ENCODE data around the gene ELP4.

The ELP4 gene

GRCh38 chr11:31780480-31780971 lies 271.0 kb downstream of the ELP4 start:
- DNase-seq: no peak

DNA sequence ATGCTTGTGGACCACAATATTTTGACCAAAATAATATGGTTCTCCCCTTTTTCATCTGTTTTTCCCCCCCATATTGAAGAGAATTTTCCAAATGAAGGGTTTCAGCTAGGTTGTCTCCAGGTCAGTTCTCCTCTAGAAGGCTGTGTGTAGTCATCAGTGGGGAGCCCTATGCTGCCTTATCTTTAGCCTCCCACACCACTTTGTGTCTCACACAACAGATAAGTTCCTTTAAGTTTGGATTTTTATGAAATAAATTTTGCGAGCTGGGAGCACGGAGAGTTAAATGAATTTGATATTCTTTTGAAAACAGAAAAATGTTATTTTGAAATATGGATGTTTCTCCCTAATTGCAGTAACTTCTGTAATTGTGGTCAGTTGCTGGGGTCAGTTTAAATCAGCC lies 272.7 kb downstream of the ELP4 start:
- no peak for DNase-seq

GRCh38 chr11:31783252-31783651 lies 273.7 kb downstream of the ELP4 start:
- peak in 1 of 3 experiments; percentile 53 for DNase-seq

- no peak for DNase-seq
These were observed 275.0 kb downstream of the ELP4 start for GRCh38 chr11:31784611-31785010.

DNA sequence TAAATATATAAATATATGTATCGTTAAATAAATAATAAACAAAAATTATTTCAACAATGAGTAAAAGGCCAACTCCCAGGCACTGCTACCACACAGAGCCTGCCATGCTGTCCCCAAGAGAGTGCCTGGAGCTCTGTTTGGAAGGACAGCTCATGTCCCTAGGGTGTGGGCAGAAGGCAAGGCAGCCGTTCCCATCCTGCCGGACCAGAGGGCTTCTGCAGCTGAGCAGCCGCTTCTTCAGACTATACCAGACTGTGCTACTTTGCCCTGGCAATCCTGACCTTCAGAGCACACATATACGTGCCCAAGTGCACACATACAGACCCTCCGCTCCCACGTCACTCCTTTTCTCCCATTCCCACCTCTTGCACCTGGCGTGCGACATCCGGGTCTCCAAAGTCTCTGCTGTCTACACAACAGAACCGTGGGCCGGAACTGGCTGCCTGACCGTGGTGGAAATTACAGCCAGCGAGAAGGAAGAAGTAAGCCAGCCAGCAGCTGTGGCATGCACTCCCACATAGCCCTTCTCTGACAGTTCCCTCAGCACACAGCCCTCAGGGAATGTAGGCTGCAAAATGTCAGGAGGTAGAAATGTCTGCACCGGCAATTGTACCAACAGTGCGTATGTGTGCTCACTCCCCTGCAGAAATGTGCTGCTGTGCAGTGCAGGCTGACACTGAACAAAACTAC lies 277.6 kb downstream of the ELP4 start:
- DNase-seq: no peak

DNA sequence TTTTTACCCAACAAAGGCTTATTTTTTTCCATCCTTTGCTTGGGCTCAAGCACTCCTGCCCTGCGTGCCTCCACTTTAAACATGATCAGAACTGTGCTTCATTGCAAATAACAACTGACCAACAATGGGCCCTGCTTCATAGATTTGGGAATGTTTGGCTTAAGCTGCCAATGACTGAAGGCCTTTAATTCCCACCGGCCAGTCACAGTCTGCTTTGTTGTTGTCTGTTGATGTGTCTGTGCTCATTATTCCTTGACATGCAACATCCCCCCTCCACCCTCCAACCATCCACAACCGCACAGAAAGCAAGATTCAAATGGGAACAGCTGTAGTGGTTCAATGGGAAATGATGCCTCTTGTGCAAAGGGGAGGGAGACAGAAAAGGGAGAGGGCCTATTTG lies 278.5 kb downstream of the ELP4 start:
- no peak for DNase-seq

DNA sequence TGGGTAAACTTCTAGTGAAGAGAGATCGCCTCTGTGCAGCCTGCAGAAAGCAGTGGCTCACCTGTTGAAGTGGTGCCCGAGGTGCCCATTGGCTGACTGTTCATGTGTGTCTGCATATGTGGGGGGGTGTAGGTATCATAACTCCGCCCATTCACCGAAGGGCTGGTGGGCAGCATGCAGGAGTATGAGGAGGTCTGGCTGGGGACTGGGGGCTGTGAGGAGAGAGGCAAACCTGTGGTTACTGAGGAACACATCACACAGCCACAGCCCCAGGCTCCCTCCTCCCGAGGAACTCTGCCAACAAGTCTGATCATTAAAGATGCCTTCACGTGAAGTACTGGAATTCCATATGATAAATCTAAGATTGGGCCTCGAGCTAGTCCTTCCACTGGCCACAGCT lies 281.1 kb downstream of the ELP4 start:
- DNase-seq: no peak

DNA sequence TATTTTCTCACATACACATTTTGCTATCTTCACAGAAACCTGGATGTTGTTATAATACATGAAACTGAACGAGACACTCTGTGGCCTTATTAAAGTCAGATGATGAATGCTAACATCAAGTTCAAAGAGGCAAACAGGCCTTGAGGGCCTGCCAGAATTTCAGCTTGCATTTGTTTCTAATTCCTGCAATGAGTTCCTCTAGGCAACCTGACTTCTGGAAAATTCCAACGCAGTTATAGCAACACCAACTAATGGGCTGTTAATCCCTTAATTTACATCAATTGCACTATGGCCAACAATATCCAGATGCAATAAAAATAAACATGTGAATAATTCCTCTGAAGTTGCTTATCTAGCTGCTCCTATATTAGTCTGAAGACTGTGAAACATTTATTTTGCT lies 282.5 kb downstream of the ELP4 start:
- DNase-seq: no peak

- no peak for DNase-seq
These were observed 282.9 kb downstream of the ELP4 start for GRCh38 chr11:31792456-31792855.

GRCh38 chr11:31793264-31793663 lies 283.7 kb downstream of the ELP4 start:
- no peak for DNase-seq

GRCh38 chr11:31794548-31794947 lies 285.0 kb downstream of the ELP4 start:
- no peak for DNase-seq

GRCh38 chr11:31795706-31796498 lies 286.3 kb downstream of the ELP4 start:
- DNase-seq: no peak

DNA sequence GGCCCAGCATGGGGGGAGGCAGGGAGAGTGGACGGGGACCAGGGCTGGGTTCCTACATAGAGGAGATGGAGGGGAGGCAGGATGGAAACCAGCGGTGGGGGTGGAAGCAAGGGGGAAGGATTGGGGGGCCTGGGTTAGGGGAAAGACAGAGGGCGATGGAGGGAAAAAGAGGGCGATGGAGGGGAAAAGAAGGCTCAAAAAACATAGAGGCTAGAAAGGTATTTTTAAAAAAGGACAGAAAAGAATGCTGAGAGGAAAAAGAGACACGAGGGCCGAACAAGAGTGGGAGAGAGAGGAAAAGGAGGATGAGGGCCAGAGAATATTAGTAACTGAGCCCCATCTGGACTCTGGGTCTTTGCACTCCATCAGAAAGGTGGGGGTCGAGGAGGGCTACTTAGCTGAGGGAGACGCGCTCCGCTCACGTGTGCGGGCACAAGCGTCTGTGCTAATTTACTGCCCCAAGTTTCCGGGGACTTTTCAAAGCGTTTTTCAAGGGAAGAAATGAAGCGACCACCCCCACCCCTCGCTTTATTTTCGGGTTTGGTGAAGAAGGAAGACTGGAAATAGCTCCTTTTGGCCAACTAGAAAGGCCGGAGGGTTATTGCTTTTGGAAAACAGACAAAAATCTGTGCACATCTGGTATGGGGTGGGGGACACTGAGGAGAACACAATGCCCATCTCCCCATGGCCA lies 287.1 kb downstream of the ELP4 start:
- no peak for DNase-seq

DNA sequence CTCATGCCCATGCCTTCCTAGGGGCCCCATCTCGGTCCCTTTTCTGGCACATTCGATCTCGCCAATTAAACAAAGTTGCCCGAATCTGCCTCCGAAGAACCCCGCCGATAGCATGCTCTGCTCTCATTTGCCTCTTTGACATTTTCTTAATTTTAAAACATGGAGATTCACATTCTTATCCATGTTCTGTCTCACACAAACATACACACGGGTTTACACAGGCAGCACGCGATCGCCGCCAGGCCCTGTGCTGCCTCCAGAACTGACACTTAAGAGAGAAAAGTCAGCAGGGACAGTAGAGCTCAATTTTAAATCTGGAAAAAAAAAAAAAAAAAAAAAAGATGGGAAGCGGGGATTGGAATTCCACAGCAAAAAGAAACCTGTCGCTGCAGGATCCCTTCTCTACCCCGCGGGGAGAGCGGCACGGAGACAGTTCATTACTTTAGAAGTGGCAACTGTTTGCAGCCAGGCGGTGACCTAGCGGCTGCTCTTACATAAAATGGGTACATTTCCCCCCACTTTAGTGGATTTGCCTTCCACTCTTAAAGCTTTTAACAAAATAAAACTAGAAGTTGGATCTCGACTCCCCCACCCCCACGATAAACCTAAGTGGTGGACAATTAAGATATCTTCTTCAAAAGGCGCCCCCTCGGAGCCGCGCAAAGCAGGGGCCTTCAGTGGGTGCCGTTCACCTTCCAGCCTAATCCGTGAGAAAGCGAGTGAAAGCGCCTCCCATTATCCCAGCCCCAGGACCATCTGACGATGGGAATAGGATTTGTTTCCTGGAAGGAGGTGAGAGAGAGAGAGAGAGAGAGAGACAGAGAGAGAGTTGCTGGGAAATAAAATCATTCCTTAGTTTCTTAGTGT lies 287.9 kb downstream of the ELP4 start:
- no peak for DNase-seq

- DNase-seq: no peak
These were observed 288.5 kb downstream of the ELP4 start for GRCh38 chr11:31798057-31798553.

- DNase-seq: no peak
These were observed 289.2 kb downstream of the ELP4 start for GRCh38 chr11:31798554-31799434.

GRCh38 chr11:31799435-31800397 lies 290.1 kb downstream of the ELP4 start:
- DNase-seq: no peak

DNA sequence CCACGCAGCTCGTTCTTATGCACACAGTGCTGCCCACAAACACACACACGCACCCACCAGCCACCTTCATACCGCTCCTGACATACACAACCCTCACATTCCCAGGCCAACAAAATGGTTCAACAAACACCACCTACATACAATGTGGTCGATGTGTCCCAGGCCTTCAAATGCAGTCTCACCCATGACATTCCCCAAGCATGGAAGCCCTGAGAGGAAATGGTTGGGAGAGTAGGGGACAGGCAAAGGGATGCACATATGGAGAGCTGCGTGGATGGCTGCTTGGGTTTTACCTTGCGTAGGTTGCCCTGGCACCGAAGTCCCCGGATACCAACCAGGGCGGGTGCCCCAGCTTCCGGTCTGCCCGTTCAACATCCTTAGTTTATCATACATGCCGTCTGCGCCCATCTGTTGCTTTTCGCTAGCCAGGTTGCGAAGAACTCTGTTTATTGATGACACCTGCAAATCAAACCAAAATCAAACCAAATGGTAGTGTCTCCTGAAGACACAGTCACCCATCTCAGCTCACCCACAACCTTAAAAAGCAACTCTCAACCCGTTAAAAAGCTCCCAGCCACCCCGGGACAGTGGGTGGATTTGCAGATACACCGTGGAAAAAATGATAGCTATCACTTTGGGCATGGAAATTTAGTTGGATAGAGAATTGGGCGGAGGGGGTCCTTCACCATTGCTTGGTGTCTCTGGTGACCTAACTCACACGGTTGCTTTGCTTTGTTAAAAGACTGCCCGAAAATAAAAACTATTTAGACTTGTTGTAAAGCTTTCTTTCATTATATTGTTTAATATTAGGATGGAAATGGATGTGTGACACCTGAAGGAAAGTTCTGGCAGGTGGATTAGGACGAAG lies 291.1 kb downstream of the ELP4 start:
- DNase-seq: no peak

- DNase-seq: no peak
These were observed 291.7 kb downstream of the ELP4 start for GRCh38 chr11:31801298-31801702.
